Hair follicle dermal papilla cell (primary cell): ENCODE measurements around the gene RGL1. TPM values are rescaled to one million over a fixed set of nuclear protein-coding genes. Genes with fewer than 3 reads are reported as not detected.

Experiments
- total RNA-seq: library from RNA; depleted of rRNA; stranded (reverse); fragments of >200 nt; gene quantifications from 2 replicates; pipeline ENCODE4 v1.2.3, GENCODE V29; 2012

Gene RGL1
- total RNA-seq: 21.5 and 21.7 TPM in 2 replicates

GRCh38 chr1:183804916-183805841, at the start of gene RGL1:
Gene RGL1, plus strand, starts transcription at chr1:183805120. Its CDS starts 178 bp downstream, at chr1:183805298.

Other genes with a start within 250 kb of the RGL1 start
- gene NCF2, start 214.7 kb upstream of the RGL1 start, total RNA-seq: not detected in 2 replicates
- 231 and 288 TPM in 2 replicates for gene ARPC5, start 169.3 kb upstream of the RGL1 start, total RNA-seq
- gene APOBEC4, start 151.8 kb upstream of the RGL1 start, total RNA-seq: not detected in 2 replicates
- 0.36 and 0.49 TPM in 2 replicates for gene COLGALT2, start 232.6 kb downstream of the RGL1 start, total RNA-seq
- gene TSEN15, start 246.6 kb downstream of the RGL1 start, total RNA-seq: 36.0 and 42.3 TPM in 2 replicates